NOMO-1 treated with dmso at 0.1 percent for 144 hours (cell line): ENCODE results near the gene PRR35.
A peak's percentile ranks its signal among the peaks of the same experiment; 100 is the strongest.

Source experiments
- DNase-seq: peaks from one replicate; lab custom pipeline; 2025; ENCODE audit not compliant: unreplicated experiment; lab: John Stamatoyannopoulos, UW

Gene PRR35

DNA sequence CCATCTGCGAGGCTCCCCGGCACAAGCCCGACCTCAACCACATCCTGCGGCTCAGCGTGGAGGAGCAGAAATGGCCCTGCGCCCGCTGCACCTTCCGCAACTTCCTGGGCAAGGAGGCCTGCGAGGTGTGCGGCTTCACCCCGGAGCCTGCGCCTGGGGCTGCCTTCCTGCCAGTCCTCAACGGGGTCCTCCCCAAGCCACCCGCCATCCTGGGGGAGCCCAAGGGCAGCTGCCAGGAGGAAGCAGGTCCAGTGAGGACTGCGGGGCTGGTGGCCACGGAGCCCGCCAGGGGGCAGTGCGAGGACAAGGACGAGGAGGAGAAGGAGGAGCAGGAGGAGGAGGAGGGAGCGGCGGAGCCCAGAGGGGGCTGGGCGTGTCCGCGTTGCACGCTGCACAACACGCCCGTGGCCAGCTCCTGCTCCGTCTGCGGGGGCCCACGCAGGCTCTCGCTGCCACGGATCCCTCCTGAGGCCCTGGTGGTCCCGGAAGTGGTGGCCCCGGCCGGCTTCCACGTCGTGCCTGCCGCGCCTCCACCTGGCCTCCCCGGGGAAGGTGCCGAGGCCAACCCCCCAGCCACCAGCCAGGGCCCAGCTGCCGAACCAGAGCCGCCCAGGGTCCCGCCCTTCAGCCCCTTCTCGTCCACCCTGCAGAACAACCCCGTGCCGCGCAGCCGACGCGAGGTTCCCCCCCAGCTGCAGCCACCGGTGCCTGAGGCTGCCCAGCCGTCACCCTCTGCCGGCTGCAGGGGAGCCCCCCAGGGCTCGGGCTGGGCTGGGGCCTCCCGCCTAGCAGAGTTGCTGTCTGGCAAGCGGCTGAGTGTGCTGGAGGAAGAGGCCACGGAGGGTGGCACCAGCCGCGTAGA lies 13.1 kb upstream of the PRR35 start:
- peak; percentile 77 for DNase-seq

DNA sequence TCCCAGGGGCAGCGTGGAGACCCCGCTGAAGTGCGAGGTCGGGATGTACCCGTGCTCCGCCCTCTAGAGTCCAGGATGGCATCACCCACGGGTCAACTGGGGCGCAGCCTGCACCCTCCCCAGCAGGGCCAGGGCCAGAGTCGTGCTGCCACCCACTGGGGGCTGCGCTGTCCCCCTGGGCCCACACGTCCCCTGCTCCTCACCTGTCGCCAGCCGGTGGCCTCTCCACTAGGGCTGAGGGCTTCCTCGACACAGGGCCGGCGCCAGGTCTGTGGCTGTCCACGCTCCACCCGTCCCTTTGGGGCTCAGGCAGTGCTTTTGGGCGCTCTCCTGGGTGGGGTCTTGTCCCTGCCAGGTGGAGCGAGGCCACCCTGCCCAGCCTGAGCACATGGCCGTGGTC lies 11.6 kb upstream of the PRR35 start:
- no peak for DNase-seq

GRCh38 chr16:549544-550263 lies 10.5 kb upstream of the PRR35 start:
- no peak for DNase-seq

GRCh38 chr16:551210-551609 lies 9.0 kb upstream of the PRR35 start:
- DNase-seq: no peak

DNA sequence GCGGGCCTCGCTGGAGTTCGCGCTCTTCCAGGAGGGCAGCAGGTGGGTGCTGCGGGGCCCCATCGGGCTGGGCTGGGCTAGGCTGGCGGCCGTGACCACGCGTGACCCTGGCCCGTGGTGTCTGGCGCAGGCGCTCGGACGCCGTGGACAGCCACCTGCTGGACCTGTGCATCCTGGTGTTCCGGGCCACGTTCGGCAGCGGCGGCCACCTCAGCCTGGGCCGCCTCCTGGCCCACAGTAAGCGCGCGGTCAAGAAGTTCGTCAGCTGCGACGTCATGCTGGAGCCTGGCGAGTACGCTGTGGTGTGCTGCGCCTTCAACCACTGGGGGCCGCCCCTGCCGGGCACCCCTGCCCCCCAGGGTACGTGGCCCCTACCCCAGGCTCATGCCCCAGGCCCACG lies 8.0 kb upstream of the PRR35 start:
- DNase-seq: no peak

DNA sequence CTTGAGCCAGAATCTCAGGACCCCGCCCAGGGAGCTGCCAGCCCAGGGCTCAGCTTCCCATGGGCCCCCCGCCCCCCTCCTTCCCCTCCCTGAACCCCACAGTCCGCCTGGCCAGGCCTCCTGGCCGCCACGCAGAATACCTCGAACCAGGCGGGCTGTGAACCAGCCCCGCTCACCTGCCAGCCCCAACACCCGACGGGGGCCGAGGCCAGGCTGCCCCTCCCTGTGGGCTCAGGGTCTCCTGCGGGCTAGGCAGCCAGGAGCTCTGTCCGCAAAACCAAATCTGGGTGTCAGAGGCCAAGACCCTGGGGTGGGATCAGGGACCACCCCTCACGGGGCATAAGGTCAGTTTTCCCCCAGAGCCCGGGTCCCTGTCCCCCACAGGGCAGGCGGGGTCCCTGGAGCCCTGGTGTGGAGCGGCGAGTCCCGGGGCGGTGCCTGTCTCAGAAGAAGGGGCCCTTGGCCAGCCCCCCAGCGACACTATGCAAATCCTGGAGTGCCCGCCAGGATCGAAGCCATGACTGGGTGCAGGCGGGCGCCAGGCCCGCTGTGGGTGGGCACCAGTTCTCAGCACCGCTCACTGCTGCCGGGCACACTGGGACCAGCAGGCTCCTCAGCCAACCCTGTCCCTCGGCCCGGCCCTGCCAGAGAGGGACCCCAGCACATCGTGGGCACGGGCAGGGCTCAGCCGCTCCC lies 6.4 kb upstream of the PRR35 start:
- no peak for DNase-seq

- no peak for DNase-seq
Measured at GRCh38 chr16:554297-554621, 5.9 kb upstream of the PRR35 start.

DNA sequence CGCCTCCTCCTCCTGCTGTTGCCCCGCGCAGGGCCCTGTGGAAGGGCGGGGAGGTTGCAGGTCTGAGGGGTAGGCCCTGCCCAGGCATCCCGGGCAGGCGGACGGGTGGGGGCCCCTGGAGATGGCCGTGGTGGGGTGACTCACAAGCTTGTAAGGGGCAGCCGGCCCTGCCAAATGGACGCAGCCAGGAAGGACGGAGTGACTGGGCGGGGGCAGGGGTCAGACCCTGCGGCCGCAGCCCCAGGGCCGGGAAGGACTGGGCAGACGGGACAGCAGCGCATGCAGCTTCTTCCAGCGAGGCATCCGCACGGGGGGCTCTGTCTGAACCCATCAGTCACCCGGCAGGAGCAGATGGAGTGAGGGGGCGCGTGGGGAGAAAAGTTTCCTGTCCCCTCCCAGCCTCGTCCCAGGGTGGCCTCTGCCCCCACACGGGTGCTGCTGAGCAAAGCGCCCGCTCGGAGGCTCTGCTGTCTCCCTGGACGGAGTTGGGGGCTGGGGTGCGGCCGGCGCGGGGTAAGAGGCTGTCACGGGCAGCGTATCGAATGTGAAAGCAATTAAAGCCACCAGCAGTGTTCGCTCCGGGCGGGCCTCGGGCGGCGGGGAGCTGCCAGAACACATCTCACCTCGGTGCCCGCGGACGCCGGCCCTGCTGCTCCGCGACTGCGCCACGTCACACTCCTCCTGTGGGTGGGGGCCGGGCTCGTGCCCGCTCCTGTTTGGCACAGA lies 5.4 kb upstream of the PRR35 start:
- DNase-seq: no peak

DNA sequence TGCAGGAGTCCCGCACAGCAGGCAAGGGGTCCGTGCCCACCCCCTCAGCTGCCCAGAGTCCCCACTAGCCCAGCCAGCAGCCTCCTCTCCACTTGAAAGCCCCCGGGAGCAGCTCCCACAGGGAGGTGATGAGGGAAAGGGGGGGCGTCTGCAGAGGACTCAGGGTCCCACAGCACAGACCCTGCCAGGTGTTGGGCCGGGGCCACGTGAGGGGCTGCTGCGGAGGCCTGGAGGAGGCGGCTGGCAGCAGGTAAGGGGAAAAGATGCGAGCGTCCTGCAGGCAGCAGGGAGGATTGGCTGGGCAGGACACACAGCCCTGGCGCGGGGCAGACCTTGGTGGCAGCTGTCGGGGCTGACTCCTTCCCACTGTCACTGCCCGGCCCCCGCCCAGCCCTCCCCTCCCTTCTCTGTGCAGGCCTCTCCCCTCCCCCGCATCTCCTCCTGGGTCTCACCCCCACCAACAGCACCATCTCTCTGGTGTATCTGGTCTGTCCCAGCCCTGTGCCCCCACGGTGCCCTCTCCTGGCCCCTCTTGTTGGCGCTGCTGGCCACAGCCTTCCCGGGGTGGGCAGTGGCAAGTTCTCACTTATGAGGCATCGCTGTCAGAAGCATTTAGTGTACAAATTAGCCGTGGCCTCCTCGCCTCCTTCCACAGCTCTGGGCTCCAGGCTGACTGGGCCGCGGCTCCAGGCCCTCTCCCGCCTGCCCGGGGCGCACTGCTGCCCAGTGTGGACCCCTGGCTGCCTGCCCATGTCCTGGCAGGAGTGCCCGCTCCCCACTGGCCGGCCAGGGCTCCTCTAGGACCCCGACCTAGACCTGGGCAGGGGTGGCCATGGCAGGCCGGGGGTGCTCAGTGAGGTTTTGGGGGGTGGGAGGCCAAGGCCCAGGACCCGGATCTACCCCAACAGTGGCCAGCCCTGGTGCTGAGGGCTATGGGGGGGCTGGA lies 4.4 kb upstream of the PRR35 start:
- no peak for DNase-seq

- no peak for DNase-seq
Measured at GRCh38 chr16:556474-557173, 3.6 kb upstream of the PRR35 start.

DNA sequence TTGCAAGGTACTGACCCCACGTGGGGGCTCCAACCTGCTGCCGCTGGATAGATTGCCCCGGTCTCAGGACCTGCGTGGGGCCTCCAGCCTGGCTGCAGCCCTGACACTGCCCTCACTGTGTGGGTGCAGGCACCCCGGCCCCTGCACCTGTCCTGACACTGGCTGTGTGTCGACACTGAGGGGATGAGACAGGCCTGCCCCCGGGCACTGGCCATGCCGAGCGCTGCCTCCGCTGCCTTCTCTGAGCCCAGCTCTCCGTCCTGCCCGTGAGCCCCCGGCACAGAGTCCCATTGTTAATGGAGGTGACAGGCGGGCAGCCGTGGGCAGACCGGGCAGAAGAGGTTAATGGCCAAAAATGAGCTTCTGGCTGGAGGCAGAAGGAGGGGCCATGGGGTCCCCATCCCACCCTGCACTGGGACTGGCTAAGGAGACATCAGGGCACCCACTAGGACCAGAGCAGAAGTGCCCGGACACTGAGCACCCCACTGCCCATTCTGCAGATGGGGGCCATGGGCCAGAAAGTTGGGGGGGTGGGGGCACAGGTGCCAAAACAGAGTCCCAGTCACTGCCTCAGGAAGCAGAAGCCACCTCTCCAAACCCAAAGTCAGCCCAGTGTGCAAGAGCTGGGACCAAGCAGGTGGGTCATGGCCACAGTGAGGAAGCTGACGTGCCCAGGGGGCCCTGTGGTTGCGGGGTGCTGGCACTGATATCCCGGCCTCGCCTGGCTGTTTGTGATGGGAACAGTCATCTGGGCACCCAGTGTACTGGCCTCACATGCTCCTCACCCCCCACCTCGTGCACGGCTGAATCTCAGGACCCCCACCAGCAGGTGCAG lies 2.5 kb upstream of the PRR35 start:
- DNase-seq: no peak

GRCh38 chr16:558298-559020 lies 1.7 kb upstream of the PRR35 start:
- no peak for DNase-seq

DNA sequence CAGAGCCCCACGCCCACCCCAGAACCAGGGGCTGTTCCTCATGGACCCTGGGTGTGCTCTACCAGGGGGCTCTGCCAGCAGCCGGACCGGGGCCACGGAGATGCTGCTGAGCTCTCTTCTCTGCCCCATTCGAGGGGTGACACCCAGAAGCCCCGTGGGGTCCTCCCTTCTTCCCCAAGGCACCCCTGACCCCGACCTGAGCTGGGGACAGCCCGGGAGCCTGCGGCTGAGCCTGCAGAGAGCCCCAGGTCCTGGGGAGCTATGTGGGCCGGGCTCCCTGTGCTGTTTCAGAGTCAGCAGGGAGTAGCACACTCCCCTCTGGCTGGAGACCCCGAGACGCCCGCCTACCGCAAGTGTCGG lies 1.2 kb upstream of the PRR35 start:
- DNase-seq: no peak

DNA sequence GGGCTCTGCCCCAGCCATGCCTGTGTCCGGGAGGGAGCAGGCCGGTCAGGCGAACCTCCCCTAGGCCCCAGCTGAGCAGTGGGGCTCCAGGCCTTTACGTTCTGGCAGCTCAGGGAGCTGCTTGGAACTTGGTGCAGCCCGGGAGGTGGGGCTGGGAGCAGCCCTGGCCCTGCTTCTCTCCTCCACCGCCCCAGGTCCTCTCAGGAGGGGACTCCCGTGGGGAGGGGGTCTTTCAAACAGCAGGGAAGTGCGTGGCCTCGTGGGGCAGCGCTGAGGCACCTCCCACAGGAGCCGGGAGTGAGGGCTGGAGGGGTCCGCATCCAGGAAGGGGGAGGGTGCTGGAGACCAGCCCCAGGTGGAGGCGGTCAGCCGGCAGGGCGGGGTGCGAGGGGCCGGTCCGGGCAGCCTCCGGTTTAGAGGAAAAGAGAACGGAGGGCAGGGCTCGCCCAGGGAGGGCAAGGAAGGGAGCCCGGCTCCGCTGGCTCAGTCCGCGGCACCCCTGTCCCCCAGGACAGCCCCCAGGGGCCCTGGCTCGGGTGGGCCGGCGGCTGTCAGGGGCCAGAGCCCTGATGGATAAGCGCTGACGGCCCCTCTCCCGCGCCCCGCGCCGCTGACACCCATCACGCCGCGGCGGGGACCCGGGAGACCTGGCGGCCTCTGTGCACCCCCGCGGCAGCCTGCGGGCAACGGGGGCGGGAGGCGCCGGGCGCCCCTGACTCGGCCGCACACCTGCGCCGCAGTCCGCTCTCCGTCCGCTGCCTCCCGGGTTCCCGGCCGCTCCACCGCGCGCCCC lies 587 bp upstream of the PRR35 start:
- DNase-seq: no peak

- DNase-seq: no peak
Measured at GRCh38 chr16:560701-561412, 663 bp downstream of the PRR35 start.

- DNase-seq: no peak
Measured at GRCh38 chr16:561413-561794, 1.2 kb downstream of the PRR35 start.
